Breast epithelium (tissue), 4 donors: Measurements from ENCODE around the gene TOLLIP. TPM values are rescaled to one million over a fixed set of nuclear protein-coding genes. Genes with fewer than 3 reads are reported as not detected.

ENCODE experiments used
- DNase-seq, 2 donors: peaks; one replicate each; pipeline ENCODE4 v3.0.0-alpha.2; 2019; ENCODE audit warnings: low spot score in 2 of 2
- H3K27ac ChIP-seq, 2 donors: fragments of 200-600 bp; sonication (generic) in 1 of 2; one replicate each; pipeline ENCODE4 v1.5.1; 2016 to 2019; ENCODE audit warnings: mild to moderate bottlenecking in 1 of 2
- H3K27me3 ChIP-seq, 2 donors: fragments of 200-600 bp; sonication (generic) in 1 of 2; one replicate each; pipeline versions ENCODE4 v1.5.1 to v1.6.0; 2017 to 2019; ENCODE audit warnings: control low read depth in 1 of 2, mild to moderate bottlenecking in 1 of 2
- H3K36me3 ChIP-seq: fragments of 200-600 bp; one replicate; pipeline ENCODE4 v1.5.1; 2019
- H3K4me1 ChIP-seq, 2 donors: fragments of 200-600 bp; sonication (generic); one replicate each; pipeline ENCODE4 v1.5.1; 2016 to 2019; ENCODE audit warnings: control low read depth in 1 of 2
- H3K4me3 ChIP-seq, 3 donors: fragments of 200-600 bp; sonication (generic); 1 replicate in 2 of 3; 2 replicates in 1 of 3; pipeline ENCODE4 v1.5.1; 2016 to 2019; ENCODE audit warnings: mild to moderate bottlenecking in 3 of 3, moderate library complexity in 2 of 3
- H3K9me3 ChIP-seq, 2 donors: fragments of 200-600 bp; sonication (generic) in 1 of 2; one replicate each; pipeline ENCODE4 v1.5.1; 2016 to 2019; ENCODE audit warnings: control low read depth in 1 of 2
- CTCF ChIP-seq, 3 donors: fragments of 450-650 bp; IDR thresholded peaks; one replicate each; pipeline ENCODE4 v1.5.1; 2016 to 2017; ENCODE audit warnings: antibody characterized with exemption in 3 of 3, mild to moderate bottlenecking in 3 of 3, moderate library complexity in 3 of 3
- POLR2A ChIP-seq: fragments of 450-650 bp; IDR thresholded peaks from one replicate; pipeline ENCODE4 v1.6.1; 2016; ENCODE audit warnings: antibody characterized with exemption, mild to moderate bottlenecking, moderate library complexity
- POLR2AphosphoS5 ChIP-seq, 3 donors: sonication (generic); formaldehyde crosslinking; IDR thresholded peaks; one replicate each; pipeline ENCODE4 v1.6.1; 2017; ENCODE audit warnings: antibody characterized with exemption in 3 of 3
- intact Hi-C: fragments of 100-400 bp; cut with DNase I; formaldehyde crosslinking; loops from one replicate; pipeline ENCODE4 v1.15.1; 2023; ENCODE audit warnings: low total_unique reads
- total RNA-seq, 3 donors: library from RNA; depleted of rRNA; stranded (reverse); fragments of >200 nt; gene quantifications; one replicate each; pipeline ENCODE4 v1.1.0, GENCODE V29; 2016

Gene TOLLIP
- total RNA-seq, 3 donors from 2014 or later = 32.8 to 47.2 (median 41.0) TPM

GRCh38 chr11:1232021-1232882 is 77.2 kb downstream of the TOLLIP start:
- no peak overlapping the region for H3K4me3 ChIP-seq
- H3K27me3 ChIP-seq = peaks cover 0 to 56% of the 10 kb centered on the region in 2 donors
- no peaks in the 10 kb centered on the region for H3K36me3 ChIP-seq
- no peaks in the 10 kb centered on the region for H3K4me1 ChIP-seq
- TF ChIP-seq POLR2A (no peak), CTCF (IDR thresholded peaks at IDR 0.05) (no peak), POLR2AphosphoS5 (IDR thresholded peaks at IDR 0.05) (no peak)
- no peaks in the 10 kb centered on the region for H3K9me3 ChIP-seq
- intact Hi-C loops = no loop called here
- DNase-seq = no peak
- H3K27ac ChIP-seq = no peak overlapping the region

GRCh38 chr11:1231396-1232020 is 77.9 kb downstream of the TOLLIP start:
- intact Hi-C loops = no loop called here
- Histone ChIP-seq H3K27ac (no peak overlapping the region), H3K4me3 (no peak overlapping the region), H3K36me3 (no peaks in the 10 kb centered on the region), H3K4me1 (no peaks in the 10 kb centered on the region), H3K9me3 (no peaks in the 10 kb centered on the region), H3K27me3 (peaks cover 0 to 63% of the 10 kb centered on the region in 2 donors)
- no peak for DNase-seq
- TF ChIP-seq POLR2A = no peak
- TF ChIP-seq POLR2AphosphoS5 (IDR thresholded peaks at IDR 0.05) = no peak
- TF ChIP-seq CTCF (IDR thresholded peaks at IDR 0.05) = no peak

GRCh38 chr11:1230456-1231395 is 78.7 kb downstream of the TOLLIP start:
- H3K9me3 ChIP-seq = no peaks in the 10 kb centered on the region
- H3K4me1 ChIP-seq = no peaks in the 10 kb centered on the region
- intact Hi-C loops = no loop called here
- peaks cover 0 to 70% of the 10 kb centered on the region in 2 donors for H3K27me3 ChIP-seq
- H3K36me3 ChIP-seq = no peaks in the 10 kb centered on the region
- TF ChIP-seq CTCF (IDR thresholded peaks at IDR 0.05) = no peak
- no peak for TF ChIP-seq POLR2A
- no peak for TF ChIP-seq POLR2AphosphoS5 (IDR thresholded peaks at IDR 0.05)
- no peak for DNase-seq
- no peak overlapping the region for H3K27ac ChIP-seq
- no peak overlapping the region for H3K4me3 ChIP-seq

GRCh38 chr11:1230121-1230455 is 79.3 kb downstream of the TOLLIP start:
- peaks cover 0 to 71% of the 10 kb centered on the region in 2 donors for H3K27me3 ChIP-seq
- no peaks in the 10 kb centered on the region for H3K9me3 ChIP-seq
- no peaks in the 10 kb centered on the region for H3K4me1 ChIP-seq
- no peak overlapping the region for H3K27ac ChIP-seq
- TF ChIP-seq POLR2A (no peak), POLR2AphosphoS5 (IDR thresholded peaks at IDR 0.05) (no peak), CTCF (IDR thresholded peaks at IDR 0.05) (no peak)
- H3K36me3 ChIP-seq = no peaks in the 10 kb centered on the region
- no peak overlapping the region for H3K4me3 ChIP-seq
- intact Hi-C loops = no loop called here
- no peak for DNase-seq
